ENCODE measurements around the gene PTPN7. TPM values are rescaled to one million over a fixed set of nuclear protein-coding genes. Genes with fewer than 3 reads are reported as not detected.
"Not testable (repeated sequence)": the region's sequence is repeated elsewhere in the genome, so short reads cannot be mapped to it uniquely, and the experiment has no call there.

Gene PTPN7
- total RNA-seq, 3 donors from 2014 or later, result 5.0 to 6.3 (median 6.1) TPM

- Histone ChIP-seq H3K36me3 (ENCODE audit: low read depth) (no peaks in the 10 kb centered on the region), H3K4me1 (ENCODE audit: low read depth) (peaks cover 5% of the 10 kb centered on the region), H3K4me3 (no peak overlapping the region), H3K9me3 (no peaks in the 10 kb centered on the region)
- ATAC-seq (no peak), DNase-seq (no peak)
- TF ChIP-seq CTCF (IDR thresholded peaks at IDR 0.05), result no peak
- intact Hi-C loops (cut with DNase I, micrococcal nuclease), result loop anchor here in 1 of 2 donors (10.0 kb wide), 2 partner anchors 133 to 533 kb away; partner anchors contain the start of gene SYT2
Observed at GRCh38 chr1:202182040-202182877, 21.9 kb upstream of the PTPN7 start.

DNA sequence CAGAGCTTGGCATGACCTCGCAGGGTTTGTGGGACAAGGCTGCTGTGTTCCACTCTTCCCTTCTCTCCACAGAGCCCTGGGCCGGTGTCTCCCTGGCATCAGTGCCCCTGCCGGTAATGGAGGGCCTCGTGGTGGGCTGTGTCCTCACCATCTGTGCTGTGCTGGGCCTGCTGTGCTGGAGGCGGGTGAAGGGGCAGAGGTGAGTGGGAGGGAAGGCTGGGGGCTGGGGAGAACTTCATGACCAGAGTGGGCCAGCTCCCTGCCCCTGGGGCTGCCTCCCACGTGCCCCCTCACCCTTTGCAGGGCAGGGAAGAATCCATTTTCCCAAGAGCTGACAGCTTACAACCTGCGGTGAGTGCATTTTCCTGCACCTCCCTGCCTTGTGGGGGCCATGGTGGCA lies 21.2 kb upstream of the PTPN7 start:
- no peak for TF ChIP-seq CTCF (IDR thresholded peaks at IDR 0.05)
- no peaks in the 10 kb centered on the region for H3K36me3 ChIP-seq (ENCODE audit: low read depth)
- DNase-seq, result no peak
- peaks cover under 1% of the 10 kb centered on the region for H3K4me1 ChIP-seq (ENCODE audit: low read depth)
- intact Hi-C loops (cut with DNase I, micrococcal nuclease), result loop anchor here in 1 of 2 donors (10.0 kb wide), 2 partner anchors 133 to 533 kb away; partner anchors contain the start of gene SYT2
- no peak overlapping the region for H3K4me3 ChIP-seq
- no peak for ATAC-seq
- H3K9me3 ChIP-seq, result no peaks in the 10 kb centered on the region

- DNase-seq; H3K4me1 ChIP-seq (ENCODE audit: low read depth); ATAC-seq; H3K4me3 ChIP-seq; H3K36me3 ChIP-seq (ENCODE audit: low read depth); H3K9me3 ChIP-seq: not testable (repeated sequence)
- intact Hi-C loops (cut with DNase I, micrococcal nuclease), result loop anchor here in 1 of 2 donors (10.0 kb wide), 2 partner anchors 134 to 534 kb away; partner anchors contain the start of gene SYT2
Observed at GRCh38 chr1:202180751-202181139, 20.3 kb upstream of the PTPN7 start.

DNA sequence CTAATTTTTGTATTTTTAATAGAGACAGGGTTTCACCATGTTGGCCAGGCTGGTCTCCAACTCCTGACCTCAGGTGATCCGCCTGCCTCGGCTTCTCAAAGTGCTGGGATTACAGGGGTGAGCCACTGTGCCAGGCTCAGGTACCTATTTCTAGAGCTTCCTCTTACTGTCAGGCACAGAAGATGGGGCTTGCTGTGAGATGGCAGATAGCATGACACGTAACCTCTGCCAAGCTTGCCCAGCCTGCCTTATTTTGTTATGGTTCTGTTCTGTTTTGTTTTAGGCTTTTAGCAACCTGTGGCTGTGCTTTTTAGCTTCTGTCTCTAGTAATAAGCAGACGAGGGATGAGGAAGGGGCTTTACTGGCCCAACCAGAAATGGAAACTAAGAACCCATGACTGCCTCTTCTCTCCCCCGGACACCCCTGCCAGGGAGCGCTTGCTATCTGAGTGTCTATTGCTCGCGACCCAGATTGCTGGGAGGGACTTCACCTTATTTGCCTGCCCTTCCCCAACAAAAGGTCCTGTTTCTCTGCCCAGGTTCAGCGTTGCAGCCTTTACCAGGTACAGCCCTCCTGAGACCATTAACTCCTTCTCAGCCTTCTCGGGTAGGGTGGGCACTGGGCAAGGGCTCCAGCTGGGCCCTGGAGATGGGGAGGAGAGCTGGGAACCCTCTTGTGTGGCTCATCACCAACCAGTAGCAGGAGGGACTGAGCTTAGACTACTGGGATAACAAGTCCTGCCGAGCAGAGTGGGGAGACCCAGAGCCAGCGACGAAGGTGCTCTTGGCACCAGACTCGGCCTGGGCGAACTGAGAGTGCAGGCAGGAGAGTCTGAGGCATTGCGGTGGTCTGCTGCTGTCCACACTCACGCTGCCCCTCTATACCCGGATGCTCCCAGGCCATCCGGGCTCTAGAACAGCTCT lies 19.7 kb upstream of the PTPN7 start:
- intact Hi-C loops (cut with DNase I, micrococcal nuclease), result loop anchor here in 1 of 2 donors (10.0 kb wide), 2 partner anchors 135 to 535 kb away; partner anchors contain the start of gene SYT2
- H3K36me3 ChIP-seq (ENCODE audit: low read depth), result no peaks in the 10 kb centered on the region
- no peak for ATAC-seq
- no peaks in the 10 kb centered on the region for H3K9me3 ChIP-seq
- no peak for TF ChIP-seq CTCF (IDR thresholded peaks at IDR 0.05)
- no peaks in the 10 kb centered on the region for H3K4me1 ChIP-seq (ENCODE audit: low read depth)
- no peak for DNase-seq
- no peak overlapping the region for H3K4me3 ChIP-seq

- no peaks in the 10 kb centered on the region for H3K36me3 ChIP-seq (ENCODE audit: low read depth)
- H3K4me3 ChIP-seq, result no peak overlapping the region
- no peaks in the 10 kb centered on the region for H3K4me1 ChIP-seq (ENCODE audit: low read depth)
- intact Hi-C loops (cut with DNase I, micrococcal nuclease), result no loop called here
- DNase-seq, result no peak
- no peak for TF ChIP-seq CTCF (IDR thresholded peaks at IDR 0.05)
- no peak for ATAC-seq
- H3K9me3 ChIP-seq, result no peaks in the 10 kb centered on the region
Observed at GRCh38 chr1:202176949-202177927, 16.8 kb upstream of the PTPN7 start.
